ENCODE results near the gene ANKRD29.

DNA sequence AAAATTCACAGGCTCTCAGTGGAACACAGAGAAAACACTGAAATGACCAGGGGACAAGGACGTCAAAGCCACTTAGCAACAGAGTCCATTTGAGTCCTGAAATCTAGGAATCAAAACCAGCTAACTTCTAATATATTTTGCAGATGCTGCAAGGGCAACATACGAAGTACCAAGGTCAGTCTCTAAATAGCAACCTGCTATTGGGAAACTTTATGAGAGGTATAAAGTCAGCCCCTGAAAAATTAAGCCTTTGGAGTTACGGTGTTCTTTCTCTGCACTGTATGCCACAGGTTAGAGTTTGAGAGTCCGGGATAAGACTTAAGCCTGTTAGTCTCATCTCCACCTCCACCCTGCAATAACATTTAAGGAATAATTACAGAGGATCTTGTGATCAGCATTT is 89.7 kb downstream of the ANKRD29 start:
- TF ChIP-seq, protein P1, sequence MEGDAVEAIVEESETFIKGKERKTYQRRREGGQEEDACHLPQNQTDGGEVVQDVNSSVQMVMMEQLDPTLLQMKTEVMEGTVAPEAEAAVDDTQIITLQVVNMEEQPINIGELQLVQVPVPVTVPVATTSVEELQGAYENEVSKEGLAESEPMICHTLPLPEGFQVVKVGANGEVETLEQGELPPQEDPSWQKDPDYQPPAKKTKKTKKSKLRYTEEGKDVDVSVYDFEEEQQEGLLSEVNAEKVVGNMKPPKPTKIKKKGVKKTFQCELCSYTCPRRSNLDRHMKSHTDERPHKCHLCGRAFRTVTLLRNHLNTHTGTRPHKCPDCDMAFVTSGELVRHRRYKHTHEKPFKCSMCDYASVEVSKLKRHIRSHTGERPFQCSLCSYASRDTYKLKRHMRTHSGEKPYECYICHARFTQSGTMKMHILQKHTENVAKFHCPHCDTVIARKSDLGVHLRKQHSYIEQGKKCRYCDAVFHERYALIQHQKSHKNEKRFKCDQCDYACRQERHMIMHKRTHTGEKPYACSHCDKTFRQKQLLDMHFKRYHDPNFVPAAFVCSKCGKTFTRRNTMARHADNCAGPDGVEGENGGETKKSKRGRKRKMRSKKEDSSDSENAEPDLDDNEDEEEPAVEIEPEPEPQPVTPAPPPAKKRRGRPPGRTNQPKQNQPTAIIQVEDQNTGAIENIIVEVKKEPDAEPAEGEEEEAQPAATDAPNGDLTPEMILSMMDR (IDR thresholded peaks at IDR 0.05; ENCODE audit: low read depth, low read length), result no peak
- TF ChIP-seq, protein P2, sequence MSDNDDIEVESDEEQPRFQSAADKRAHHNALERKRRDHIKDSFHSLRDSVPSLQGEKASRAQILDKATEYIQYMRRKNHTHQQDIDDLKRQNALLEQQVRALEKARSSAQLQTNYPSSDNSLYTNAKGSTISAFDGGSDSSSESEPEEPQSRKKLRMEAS (IDR thresholded peaks at IDR 0.05; ENCODE audit: low read depth, low read length), result no peak
- TF ChIP-seq POLR2A (IDR thresholded peaks at IDR 0.05; ENCODE audit: extremely low read depth, insufficient read length) (no peak), MYC (IDR thresholded peaks at IDR 0.05; ENCODE audit: low read depth, low read length) (no peak)
